Coronary artery (tissue), 2 donors: ENCODE measurements around the gene MOB2.
"Not testable (repeated sequence)": the region's sequence is repeated elsewhere in the genome, so short reads cannot be mapped to it uniquely, and the experiment has no call there.

ENCODE experiments used
- DNase-seq: peaks from one replicate; pipeline ENCODE4 v3.0.0-alpha.2; 2017; ENCODE audit warnings: low spot score
- H3K27ac ChIP-seq, 2 donors: fragments of 200-600 bp; sonication (generic); one replicate each; pipeline ENCODE4 v1.5.1; 2016 to 2019
- H3K4me3 ChIP-seq: fragments of 200-600 bp; sonication (generic); 2 replicates; pipeline ENCODE4 v1.5.1; 2016; ENCODE audit warnings: mild to moderate bottlenecking, moderate library complexity
- CTCF ChIP-seq: fragments of 200-600 bp; sonication (generic); IDR thresholded peaks from one replicate; pipeline ENCODE4 v1.5.1; 2019; ENCODE audit warnings: antibody characterized with exemption

MOB2 gene

GRCh38 chr11:1438261-1438966 lies 48.2 kb downstream of the MOB2 start:
- no peak for DNase-seq
- H3K27ac ChIP-seq: no peak overlapping the region

DNA sequence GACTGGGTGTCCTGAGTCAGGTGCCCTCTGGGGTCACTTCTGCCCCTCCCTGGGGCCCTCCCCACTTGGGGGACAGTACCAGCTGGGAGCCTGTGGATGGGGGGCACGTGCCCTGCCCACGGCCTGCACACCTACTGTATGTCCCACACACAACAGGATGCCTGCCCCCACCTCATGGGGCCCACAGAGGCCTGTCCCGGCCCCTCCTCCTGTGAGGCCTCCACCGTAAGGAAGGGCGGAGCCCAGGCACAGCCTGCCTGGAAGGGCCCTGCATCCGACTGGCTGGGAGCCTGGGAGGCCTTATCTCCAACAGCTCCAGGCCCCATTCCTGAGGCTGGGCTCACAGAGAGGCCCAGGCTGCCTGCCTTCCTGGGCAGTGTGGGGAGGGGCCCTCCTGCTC lies 49.1 kb downstream of the MOB2 start:
- no peak for TF ChIP-seq CTCF
- H3K27ac ChIP-seq: no peak overlapping the region
- DNase-seq: no peak
- H3K4me3 ChIP-seq: no peak overlapping the region

More at GRCh38 chr11:1438261-1438966, 48.2 kb downstream of the MOB2 start:
- TF ChIP-seq CTCF: no peak
- no peak overlapping the region for H3K4me3 ChIP-seq

DNA sequence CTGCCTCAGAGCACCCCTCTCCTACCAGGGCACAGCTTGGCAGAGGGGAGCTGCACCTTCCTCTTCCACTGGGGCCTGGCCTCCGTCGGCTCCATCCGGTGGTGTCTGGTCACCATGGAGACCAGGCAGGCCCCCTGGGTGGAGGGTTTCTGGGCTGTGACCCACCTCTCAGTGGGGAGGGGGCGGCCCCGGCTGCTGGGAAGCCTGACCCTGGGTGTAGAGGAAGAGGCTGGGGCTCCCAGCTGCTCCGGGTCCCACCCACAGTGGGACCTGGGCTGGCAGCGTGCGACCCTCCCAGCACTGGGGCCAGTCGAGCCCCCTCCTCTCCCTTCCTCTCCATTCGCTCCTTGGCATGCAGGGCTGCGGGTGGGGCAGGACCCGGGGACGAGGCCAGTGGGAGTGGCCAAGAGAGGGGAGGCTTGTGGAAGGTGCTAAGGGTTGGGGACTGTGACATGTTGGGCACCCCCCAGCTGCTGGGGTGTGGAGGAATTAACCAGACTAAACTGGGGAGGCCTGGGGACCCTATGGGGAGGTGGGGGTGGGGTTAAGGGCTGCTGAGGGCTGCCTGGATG lies 50.0 kb downstream of the MOB2 start:
- Histone ChIP-seq H3K27ac (no peak overlapping the region), H3K4me3 (no peak overlapping the region)
- no peak for DNase-seq
- no peak for TF ChIP-seq CTCF

- no peak for TF ChIP-seq CTCF
- DNase-seq: no peak
- H3K27ac ChIP-seq: no peak overlapping the region
- H3K4me3 ChIP-seq: no peak overlapping the region
Measured at GRCh38 chr11:1435820-1436467, 50.6 kb downstream of the MOB2 start.

- not testable (repeated sequence) for H3K27ac ChIP-seq, H3K4me3 ChIP-seq, DNase-seq
Measured at GRCh38 chr11:1435479-1435819, 51.1 kb downstream of the MOB2 start.

DNA sequence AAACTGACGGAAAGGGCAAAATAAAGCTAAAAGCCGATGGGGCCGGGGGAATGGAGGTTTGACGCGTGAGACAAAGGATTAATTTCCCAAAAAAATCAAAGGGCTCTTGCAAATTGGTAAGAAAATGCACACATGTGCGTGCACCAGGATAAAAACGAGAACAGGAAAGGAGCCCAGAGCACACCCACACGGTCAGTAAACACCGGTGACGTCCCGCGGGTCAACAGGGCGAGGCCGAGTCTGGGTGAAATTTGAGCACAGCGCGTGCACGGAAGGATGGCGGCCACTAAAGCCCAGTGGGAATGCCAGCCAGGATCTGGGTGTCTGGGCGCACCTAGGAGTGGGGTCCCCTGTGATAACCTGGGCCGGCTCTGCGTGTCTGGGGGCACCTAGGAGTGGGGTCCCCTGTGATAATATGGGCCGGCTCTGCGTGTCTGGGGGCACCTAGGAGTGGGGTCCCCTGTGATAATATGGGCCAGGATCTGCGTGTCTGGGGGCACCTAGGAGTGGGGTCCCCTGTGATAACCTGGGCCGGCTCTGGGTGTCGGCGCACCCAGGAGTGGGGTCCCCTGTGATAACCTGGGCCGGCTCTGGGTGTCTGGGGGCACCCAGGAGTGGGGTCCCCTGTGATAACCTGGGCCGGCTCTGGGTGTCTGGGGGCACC lies 52.5 kb downstream of the MOB2 start:
- no peak for TF ChIP-seq CTCF
- H3K4me3 ChIP-seq: no peak overlapping the region
- no peak overlapping the region for H3K27ac ChIP-seq
- no peak for DNase-seq

GRCh38 chr11:1433568-1433967 lies 53.0 kb downstream of the MOB2 start:
- Histone ChIP-seq H3K27ac (no peak overlapping the region), H3K4me3 (no peak overlapping the region)
- DNase-seq: no peak
- no peak for TF ChIP-seq CTCF
